CD4-positive, alpha-beta T cell treated with Interleukin-21 for 1 hour (primary cell): ENCODE data around the gene AADAC.
A peak's percentile ranks its signal among the peaks of the same experiment; 100 is the strongest.
"Not testable (repeated sequence)": the region's sequence is repeated elsewhere in the genome, so short reads cannot be mapped to it uniquely, and the experiment has no call there.

Experiments
- DNase-seq: peaks from one replicate; pipeline ENCODE4 v3.0.0-alpha.2; 2020

AADAC gene

DNA sequence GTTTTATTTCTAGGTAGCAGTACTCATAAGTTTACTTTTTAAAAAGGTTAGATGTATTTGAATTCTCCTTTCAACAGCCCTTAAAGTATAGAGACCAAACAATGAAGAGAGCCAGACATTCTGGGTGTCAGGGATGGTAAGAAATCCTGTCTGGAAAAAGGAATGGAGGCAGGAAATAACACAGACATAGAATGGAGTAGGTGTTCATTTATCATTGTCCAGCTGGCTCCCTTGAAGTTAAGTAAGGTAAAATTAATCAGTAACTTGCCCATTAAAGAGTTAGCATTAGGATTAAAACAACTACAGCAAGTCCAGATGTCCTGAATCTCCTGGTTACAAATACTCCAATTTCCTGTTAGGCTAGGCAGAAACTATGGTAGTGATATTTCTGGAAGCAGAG lies 46.0 kb downstream of the AADAC start:
- no peak for DNase-seq

- no peak for DNase-seq
Measured at GRCh38 chr3:151863611-151864010, 49.7 kb downstream of the AADAC start.

DNA sequence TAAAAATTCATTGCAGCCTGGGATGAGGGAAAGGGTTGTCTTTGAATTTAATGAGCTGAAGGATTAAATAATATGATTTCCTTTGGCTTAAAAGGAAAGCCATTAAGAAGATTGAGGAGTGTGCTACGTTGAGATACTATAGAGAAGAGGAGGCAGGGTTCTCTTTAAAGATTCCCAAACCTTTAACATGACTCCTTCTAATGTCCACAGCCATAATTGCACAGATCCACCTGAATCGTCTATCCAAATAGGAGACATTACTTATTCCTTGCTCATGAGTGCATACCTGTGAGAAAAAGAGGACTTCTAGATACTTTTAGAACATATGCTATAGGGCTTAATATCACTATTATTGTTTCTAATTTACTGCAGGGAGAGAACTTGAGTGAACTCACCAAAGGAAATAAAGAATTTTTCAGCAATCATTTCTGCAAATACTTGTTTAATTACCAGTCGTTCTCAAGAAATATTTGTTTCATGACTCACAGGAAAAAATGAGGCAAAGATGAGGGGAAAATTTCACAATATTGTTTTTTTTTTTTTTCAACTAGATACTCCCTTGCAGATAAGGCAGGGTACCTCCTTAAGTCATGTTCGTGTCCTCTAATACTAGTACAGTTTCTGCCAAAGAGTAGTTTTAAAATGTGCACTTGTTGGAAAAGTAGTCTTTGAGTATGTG lies 50.6 kb downstream of the AADAC start:
- DNase-seq: no peak

DNA sequence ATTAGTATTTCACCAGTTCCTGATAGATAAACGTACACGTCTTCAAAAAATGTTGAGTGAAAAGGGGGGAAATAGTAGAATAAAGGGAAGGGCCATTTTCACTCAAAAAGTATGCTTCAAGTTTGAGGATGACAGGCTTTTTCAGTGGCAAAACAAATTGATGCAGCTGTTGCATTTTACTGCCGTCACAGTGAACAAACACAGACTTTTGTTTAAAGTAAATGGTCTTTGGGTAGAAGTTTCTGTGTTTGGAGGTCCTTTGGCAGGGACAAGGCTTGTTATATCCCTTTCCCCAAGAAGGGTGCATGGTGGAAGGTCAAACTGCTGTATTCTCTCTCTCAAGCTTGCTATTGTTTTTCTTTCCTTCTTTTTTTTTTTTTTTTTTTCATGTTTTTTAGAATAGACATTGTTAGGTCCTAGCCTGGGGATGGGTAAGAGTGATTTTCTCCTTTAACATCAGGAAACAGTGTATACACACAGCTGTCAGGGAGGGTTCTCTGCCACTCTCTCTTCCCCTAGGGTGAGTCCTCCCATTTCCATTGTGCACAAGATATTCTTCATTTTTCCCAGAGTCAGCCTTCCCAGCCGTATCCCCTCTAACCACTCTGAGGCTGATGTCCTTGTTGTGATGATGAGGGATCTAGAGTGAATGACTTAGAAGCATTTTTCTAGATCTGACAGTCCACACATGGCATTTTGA lies 52.9 kb downstream of the AADAC start:
- DNase-seq: no peak

- DNase-seq: no peak
Measured at GRCh38 chr3:151867666-151868065, 53.8 kb downstream of the AADAC start.

DNA sequence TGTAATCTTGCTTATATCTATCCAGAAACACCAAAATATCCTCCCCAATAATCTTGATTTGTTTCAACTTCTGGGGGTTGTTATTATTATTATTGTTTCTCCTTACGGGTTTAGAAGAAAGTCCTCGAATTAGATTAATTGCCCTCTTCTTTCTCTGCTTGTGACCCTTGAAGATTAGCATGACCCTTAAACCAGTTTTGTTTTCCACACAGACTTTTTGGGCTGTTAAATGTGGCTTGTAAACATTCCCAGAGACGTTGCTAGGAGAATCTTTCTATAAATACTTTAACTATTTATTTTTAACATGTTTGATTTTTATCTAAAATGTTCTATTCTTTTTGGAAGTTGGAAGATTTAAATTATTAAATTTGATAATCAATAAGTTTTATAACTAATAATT lies 55.3 kb downstream of the AADAC start:
- no peak for DNase-seq

- peak; percentile 27 for DNase-seq
Measured at GRCh38 chr3:151871639-151872468, 57.9 kb downstream of the AADAC start.

DNA sequence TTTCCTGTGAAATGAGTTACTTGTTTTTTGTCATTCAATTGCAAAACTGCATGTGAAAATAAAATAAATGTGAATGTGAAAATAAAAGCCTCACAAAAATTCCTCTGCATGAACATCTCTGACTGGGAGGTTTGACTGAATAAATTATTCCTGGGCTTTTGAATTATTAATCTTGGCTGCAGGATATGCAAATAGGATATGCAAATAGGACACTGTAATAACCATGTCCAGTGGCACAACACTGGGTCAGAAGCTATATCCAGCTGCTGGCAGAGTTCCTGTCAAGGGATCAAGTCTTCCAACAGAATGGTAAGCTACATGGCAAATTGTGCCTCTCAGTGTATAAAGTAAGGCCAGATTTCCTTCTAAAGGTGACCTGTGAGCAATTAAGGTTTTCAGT lies 59.5 kb downstream of the AADAC start, which contains the start of gene SUCNR1:
TSS of gene SUCNR1 (plus strand) at position 246 of the 400 bp plus-strand sequence. CDS start 6,250 bp downstream, outside the sequence.
- DNase-seq: no peak

- not testable (repeated sequence) for DNase-seq
Measured at GRCh38 chr3:151874079-151874478, 60.2 kb downstream of the AADAC start.

- DNase-seq: no peak
Measured at GRCh38 chr3:151875759-151876158, 61.8 kb downstream of the AADAC start.

DNA sequence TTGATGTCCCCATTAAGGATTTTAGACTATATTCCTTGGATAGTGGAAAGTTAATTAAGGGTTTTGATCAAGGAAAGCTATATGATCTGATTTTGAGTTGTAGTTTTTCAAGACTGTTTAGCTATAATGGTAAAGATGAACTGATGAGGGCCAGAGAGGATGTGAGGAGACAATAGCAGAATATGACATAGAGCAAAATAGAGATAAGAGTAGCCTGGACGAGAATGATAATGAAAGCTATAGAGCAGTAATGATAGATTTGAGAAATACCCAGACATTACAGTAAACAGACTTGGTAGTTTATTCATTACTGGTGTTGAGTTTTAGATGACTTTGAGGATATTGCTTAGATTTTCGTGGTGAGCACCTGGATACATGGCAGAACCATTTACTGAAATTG lies 63.4 kb downstream of the AADAC start:
- no peak for DNase-seq
